ENCODE measurements around the gene APMAP.
A peak's percentile ranks its signal among the peaks of the same experiment; 100 is the strongest.

DNA sequence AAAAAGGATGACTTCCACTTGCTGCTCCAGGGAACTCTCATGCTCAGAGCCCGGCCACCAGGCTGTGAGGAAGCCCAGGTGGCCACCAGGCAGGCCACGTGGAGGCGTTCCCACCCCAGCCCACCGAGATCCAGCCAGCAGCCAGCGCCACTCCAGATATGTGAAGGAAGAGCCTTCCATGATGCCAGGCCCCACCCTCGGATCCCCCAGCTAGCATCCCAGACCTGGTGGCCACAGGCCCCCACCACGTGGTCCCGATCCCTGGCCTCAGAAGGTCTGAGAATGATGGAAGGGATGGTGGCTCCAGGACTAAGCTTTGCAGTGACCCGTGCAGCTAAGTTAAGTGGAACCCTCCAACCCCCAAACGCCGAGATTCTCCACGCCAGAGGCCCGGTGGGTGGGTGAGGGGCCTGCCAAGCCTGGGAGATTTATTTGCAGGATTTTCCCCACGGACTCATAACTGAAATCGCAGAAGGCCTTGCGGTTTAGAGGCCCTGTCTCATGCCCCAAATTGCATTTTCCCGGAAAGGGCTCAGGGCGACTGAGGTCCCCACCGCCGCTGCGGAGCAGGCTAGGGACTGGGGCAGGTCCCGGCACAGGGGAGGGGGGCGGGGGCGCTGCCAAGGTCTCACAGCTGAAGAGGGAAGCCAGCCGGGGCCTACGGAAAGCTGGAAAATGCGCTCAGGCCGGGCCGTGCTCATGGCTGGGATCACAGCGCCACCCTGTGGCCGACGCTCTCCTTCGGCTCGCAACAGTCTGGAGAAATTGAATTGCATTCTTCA lies 74.6 kb downstream of the APMAP start:
- TF ChIP-seq EZH2 (IDR thresholded peaks at IDR 0.05; ENCODE audit: borderline replicate concordance): no peak
- TF ChIP-seq CTCF (IDR thresholded peaks at IDR 0.05; ENCODE audit: poor library complexity): peak; percentile 96
- no peak for TF ChIP-seq EZH2phosphoT487 (IDR thresholded peaks at IDR 0.05; ENCODE audit: low read depth, severe bottlenecking, unreplicated experiment)
